ENCODE results near the gene SERPINB2.

The SERPINB2 gene, protein sequence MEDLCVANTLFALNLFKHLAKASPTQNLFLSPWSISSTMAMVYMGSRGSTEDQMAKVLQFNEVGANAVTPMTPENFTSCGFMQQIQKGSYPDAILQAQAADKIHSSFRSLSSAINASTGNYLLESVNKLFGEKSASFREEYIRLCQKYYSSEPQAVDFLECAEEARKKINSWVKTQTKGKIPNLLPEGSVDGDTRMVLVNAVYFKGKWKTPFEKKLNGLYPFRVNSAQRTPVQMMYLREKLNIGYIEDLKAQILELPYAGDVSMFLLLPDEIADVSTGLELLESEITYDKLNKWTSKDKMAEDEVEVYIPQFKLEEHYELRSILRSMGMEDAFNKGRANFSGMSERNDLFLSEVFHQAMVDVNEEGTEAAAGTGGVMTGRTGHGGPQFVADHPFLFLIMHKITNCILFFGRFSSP

DNA sequence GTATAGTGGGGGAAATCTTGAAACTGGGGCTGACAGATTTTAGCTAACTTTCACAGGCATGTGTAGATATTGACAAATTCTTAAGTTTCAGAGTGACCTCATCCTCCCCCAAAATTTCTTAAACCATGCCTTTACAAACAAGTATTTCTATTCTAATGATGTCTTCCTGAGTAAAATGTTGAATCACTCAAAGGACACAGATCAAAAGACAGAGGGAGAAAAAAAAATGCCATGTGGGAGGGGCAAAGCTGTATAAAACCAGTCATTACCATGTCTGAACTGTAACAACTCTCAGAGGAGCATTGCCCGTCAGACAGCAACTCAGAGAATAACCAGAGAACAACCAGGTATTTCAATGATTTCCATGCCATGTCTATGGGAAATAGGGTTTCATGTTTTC, at the start of gene SERPINB2:
Gene SERPINB2, plus strand, starts transcription at position 282 of the 400 bp plus-strand sequence. CDS start 3,740 bp downstream, outside the sequence.
- no peak for DNase-seq

DNA sequence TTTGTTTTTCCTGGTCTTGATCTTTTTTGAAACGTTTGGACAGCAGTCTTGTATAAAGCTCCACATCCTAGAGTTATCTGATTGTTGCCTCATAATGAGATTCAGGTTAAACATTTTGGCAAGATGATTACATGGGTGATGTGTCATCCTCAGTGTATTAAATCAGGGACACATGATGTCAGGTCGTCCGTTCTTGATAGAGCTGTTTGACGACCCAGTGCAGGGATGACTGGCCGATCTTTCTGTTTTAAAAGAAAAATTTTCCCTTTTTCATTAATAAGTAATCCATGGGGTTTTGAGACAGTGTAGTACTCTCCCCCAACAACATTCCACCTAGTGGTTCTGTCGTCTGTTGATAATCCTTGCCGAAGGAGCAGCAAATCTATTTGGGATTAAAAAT, 44.5 kb upstream of the SERPINB2 start:
- DNase-seq: no peak

DNA sequence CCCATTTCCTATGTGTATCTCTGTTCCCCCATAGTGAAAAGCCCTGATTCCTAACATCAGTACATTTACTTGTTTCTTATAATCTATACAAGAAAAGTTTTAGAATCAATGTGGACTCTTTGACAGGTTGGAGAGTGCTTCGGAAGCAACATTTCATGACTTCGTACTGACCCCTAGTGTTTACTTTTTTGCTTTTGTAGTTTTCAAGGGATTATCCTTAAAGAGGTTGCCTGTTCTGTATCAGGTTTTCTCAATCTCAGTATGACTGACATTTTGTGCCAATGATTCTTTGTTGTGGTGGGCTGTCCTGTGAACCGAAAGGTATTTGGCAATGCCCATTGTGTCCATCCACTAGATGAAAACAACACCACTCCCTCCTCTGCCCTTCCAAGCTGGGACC, 43.3 kb upstream of the SERPINB2 start:
- DNase-seq: no peak

DNA sequence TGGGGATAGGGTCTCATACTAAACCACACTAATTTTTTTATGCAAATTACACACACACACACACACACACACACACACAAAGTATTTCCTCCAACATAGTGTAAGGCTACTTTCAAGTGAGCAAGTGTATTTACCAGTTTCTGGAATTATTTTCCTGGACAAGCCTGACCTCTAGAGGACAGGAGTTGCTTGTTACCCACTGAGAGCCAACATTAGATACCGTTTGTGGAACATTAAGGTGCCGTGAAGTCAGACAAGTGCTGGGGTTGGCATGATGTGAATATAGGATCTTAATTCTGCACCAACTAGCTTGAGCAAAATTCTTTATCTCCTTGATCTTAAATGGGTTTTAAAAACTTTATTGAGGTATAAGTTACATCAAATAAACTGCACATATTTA, 39.3 kb upstream of the SERPINB2 start:
- DNase-seq: no peak

DNA sequence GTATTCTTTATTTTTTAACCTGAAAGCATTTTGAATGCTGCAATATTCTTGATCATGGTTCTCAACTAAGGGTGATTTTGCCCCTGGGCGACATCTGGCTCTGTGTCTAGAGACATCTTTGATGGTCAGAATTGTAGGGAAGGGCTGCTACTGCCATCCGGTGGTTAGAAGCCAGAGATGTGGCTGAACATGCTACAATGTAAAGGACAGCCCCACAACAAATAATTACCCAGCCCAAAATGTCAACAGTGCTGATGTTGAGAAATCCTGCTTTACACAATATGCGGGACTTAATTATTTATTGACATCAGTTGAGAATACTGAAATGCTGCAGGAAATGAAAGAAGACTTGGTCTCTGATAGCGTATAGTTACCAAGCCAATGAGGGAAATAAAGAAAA, 37.5 kb upstream of the SERPINB2 start:
- DNase-seq: no peak

DNA sequence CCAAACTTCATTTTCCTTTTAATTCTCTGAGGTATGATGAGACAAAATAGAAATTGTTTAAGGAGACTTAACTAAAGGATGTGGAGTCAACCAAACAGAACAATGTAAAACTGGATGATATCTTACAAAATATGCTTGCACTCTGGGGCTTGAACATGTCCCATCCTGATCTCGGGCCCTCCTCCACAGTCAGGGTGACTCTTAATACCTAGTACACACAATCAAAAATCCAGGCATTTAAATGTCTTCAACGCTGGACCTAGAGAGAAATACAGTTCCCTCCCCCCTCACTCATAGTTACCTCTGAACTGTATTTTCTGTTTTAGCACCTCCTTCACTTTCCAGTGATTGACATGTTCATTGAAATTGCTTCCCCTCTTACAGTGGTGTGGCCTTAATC, 36.9 kb upstream of the SERPINB2 start:
- no peak for DNase-seq

DNA sequence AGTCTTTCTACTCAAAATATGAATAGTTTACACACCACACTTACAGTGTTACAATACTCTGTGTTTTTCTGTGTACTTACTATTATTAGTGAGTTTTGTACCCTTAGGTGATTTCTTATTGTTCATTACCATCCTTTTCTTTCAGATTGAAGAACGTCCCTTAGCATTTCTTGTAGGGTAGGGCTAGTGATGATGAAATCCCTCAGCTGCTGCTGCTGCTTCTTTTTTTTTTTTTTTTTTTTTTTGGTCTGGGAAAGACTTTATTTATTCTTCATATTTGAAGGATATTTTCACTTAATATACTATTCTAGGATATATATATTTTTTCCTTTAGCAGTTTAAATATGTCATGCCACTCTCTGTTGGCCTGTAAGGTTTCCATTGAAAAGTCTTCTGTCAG, 29.0 kb upstream of the SERPINB2 start:
- no peak for DNase-seq

DNA sequence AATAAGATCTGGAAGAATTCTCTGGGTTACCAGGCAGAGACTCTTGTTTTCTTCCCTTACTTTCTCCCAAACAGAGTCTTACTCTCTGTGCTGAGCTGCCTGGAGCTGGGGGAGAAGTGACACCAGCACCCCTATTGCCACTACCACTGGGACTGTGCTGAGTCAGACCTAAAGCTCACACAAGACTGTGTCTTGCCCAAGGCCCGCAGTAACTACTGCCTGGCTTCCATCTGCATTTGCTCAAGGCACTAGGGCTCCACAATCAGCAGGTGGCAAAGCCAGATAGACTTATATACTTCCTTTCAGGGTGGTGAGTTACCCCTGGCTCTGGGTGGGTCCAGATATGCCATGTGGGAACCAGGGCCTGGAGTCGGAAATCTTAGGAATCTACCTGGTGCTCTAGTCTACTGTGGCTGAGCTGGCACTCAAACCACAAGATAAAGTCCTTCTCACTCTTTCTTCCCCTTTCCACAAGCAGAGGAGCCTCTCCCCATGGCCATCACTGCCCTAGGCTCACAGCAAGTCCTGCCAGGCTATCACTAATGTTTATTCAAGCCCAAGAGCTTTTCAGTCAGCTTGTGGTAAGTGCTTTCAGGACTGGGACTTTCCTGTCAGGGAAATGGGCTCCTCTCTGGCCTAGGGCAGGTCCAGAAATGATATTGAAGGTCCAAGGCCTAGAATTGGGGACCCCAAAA, 27.6 kb upstream of the SERPINB2 start:
- no peak for DNase-seq

DNA sequence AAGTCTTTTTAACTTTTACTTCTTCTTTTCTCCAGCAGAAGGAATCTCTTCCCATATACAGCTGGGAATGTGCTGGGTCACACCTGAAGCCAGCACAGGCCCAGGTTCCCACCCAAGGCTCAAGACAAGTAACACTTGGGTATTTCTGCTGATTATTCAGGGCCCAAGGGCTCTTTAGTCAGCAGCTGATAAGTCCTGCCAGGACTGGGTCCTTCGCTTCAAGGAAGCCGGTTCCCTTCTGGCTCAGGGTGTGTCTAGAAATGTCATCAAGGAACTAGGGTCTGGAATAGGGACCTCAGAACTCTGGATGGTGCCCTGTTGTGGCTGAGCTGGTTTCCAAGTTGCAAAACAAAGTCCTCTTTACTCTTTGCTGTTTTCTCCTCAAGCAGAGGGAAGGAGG, 27.0 kb upstream of the SERPINB2 start:
- DNase-seq: no peak

DNA sequence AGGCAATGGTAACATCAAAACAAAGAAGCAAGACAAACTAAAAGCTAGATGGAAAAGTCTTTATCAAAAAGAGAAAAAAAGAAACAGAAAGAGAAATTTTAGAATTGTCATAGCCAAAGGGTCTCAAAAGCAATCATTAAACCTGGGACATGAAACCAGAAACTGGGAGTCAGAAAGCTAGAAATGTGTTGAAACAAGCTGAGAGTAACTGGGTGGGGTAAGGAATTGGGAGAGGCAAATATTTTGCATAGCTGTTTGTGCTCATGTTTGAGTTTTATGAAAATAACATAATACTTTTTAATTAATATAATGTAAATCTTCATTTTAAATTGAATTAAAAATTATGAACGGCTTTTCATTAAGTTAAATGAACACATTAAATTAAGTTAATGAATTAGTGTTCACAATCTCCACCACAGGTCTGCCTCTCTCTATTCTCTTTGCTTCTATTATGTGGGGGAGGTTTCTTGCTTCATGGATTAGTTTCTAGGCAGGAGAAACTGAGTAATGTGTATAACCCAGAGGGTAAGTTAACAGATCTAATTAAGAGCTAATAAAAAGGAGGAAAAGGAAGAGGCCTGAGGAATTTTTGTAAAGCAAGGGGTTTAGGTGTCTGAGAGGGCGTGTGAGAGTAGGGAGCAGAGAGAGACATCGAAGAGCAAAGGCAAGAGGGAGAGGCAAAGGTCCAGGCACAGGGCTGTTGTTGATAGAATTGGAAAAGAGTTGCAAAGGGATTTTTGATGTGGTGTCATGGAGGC, 20.0 kb upstream of the SERPINB2 start:
- no peak for DNase-seq

DNA sequence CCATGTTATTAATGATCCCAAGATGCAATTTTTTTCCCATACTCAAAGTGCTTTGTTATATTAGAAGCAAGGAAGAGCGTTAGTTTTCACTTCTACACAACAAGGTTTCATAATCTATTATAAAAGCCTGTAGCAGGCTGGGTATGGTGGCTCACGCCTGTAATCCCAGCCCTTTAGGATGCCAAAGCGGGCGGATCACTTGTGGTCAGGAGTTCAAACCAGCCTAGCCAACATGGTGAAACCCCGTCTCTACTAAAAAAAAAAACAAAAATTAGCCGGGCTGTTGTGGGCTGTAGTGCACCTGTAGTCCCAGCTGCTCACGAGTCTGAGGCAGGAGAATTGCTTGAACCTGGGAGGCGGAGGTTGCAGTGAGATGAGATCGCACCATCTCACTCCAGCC, 19.0 kb upstream of the SERPINB2 start:
- DNase-seq: no peak

DNA sequence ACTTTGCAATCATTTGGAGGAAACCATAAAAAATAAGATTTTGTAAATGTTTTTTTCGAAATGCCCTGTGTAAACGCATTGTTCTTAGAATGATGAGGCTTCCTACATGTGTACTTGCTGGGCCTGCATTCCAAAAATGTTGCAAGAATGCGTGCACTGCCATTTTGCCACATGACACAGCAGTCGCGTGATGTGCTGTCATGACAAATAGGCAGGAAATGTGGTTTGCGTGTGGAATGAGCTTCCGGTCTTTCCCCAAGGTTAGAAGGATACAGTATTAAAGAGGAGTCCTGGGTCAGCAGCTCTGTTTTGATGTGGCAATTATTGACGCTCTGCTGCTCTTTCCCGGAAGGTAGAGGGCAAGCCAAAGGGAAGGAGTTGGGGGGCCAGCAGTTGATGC, 18.1 kb upstream of the SERPINB2 start:
- no peak for DNase-seq

DNA sequence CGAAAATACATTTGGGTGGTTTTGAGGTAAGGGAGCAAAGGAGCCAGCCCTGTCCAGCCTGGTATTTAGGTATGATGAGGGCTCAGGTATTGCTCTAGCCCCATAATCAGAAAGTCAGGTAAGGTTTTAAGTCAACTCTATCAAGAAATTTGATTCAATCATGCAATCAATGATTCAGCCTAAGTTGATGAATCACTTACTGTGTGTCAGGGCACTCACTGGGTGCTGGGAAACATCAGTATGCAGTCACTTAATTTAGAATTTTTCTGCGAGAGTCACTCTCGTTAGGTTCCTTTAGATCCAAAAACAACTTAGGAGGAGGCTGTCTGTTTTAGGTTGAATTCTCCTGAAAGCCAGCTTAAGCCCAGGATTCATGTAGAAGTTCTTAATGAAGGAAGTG, 17.7 kb upstream of the SERPINB2 start:
- no peak for DNase-seq

DNA sequence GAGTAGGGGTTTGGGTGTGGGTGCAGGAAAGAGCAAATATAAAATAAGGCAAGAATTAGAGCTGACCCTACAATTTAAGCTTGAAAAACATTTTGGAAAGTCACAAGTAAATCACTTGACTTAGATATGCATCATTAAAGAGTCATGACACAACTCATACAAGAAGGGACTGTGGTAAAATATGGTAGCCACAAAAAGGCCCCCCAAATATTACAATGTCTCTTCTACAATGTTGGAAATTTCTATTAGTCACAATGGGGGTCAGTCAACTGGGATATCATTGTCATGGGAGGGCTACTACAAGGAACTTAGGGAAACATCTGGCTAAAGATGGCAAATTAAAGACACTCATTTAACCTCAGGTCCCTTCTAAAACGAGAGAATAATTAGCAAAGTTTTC, 15.7 kb upstream of the SERPINB2 start:
- no peak for DNase-seq

DNA sequence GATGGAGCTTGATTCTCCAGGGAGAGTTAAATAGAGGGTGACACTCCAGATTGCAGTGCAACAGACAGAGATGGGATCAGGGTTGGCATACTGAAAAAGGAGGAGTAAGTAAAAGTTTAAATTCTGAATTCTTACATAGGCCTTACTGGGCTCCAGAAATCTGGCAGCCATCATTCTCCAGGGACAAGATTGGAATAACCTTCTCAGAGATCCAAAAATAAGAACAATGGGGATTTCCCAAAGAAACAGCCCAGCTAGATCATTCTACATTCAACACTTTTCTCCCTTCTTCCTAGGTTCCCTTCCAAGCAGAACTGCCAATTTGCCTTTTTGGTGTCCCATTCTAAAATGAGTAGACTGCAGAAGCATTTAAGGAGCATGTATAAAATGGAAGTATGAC, 14.9 kb upstream of the SERPINB2 start:
- no peak for DNase-seq

DNA sequence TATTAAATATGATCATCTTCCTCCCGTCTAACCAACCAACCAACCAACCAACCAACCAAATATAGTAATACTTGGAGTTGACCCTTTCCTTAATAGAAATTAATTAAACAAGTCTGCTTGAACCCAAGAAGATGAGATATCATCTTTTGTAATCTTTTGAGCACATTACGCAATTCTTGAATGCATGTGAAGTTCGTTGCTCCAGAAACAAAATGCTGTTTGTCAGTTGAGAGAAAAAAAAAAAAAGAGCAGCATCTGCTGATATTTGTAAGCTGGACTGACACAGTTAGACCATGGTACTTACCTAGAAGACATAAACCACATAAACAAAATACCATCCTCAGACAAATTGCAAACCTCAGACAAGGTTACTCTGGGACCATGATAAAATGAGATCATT, 9.2 kb upstream of the SERPINB2 start:
- no peak for DNase-seq

DNA sequence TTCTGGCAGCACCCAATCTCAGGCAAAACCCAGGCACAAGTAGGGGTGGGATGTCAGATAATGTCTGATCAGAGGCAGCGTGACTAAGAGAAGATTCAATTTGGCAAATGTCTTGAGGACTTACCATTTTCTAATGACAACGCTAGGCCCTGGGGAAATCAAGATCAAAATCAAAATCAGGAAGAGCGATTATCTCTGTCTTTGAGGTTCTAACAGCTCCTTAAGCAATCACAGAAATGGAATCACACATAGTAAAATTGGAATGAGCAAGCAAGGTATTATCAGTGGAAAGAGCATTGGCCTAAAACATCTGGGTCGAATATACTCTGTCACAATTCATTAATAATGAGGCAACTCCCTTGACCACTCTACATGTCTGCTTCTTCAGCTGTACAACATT, 8.6 kb upstream of the SERPINB2 start:
- DNase-seq: no peak

DNA sequence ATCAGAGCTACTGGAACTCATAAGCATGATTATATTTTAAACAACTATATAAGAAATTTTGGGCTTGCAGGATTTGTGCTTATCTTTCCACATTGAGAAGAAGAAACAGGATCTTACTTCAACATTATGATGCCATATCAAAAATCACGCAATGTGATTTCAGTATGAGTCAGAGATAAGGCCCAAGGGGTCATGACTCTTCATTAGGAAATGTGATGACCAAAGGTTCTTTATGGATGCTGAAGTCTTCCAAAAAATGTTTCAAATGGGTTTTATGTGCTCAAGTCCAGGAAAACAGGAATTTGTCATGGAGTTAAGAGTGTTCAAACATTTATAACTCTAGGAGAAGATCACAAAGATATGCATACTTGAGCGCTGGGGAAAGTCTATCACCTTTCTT, 7.8 kb upstream of the SERPINB2 start:
- DNase-seq: no peak

DNA sequence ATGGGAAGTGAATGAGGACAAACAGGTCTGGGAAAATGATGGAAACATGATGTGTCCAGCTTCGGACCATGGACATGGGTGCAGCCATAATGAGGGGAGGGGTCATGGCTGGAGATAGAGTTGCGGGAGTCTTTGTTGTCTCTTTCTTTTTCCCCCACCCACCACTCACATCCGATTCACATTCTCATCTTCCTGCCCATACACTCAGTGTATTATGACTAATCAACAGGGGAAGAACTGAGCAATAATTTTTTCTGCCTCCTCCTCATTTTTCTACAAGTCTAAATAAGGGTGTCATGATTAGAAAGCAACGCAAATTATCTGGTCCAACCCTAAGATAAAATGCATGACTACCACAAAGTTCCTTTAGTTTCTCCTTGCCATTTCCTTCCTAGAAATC, 5.7 kb upstream of the SERPINB2 start:
- DNase-seq: no peak

DNA sequence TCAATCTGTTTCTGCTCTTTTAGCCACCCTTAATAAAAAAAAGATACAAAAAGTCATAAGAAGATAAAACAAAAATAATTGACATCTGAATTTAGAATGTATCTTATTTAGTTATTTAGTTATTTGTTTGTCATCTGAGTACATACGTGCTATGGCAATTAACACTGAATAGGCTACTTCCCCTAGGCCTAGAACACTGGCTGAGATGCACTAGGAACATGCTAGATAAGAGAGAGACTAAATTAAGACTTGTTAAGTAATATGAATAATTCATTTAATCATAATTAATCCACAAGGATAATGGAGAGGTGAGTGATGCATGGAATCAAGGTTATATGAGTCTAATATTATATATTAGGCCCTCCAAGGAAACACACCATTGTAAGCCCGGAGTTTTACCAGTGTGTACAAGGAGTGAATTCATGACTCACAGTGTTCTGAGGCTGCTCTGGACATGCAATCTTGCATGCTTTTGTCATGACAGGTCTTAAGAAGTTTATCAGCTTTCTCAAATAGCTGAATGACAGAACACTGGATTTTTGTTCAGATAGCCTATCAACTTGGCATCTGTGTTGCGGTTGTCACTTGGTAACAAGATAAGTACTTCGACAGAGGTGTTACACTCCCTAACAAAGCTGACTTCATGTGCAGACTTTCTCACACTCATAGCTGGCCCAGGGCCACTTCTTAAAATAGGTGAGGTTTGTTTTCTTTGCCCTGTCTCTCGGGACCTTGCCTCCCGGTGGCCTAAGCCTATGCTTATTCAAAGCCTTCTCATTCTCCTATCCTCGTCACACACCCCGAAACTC, 5.0 kb upstream of the SERPINB2 start:
- no peak for DNase-seq

DNA sequence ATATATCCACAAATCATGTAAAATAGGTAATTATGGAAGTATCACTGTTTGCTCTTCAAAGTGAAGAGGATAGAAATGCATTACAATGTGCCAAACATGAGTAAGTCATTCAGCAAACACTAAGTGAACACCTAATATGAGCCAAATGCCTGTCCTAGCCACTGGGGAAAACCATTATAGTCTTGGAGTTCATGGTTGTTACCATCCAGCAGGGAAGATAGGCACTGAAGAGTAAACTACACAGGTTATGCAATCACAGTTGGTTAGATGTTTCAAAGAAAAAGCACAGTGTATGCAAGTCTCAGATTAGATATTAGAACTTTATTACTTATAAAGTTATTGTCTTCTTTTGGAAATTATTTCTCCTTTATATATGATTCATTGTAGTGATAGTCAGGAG, 3.9 kb upstream of the SERPINB2 start:
- DNase-seq: no peak

DNA sequence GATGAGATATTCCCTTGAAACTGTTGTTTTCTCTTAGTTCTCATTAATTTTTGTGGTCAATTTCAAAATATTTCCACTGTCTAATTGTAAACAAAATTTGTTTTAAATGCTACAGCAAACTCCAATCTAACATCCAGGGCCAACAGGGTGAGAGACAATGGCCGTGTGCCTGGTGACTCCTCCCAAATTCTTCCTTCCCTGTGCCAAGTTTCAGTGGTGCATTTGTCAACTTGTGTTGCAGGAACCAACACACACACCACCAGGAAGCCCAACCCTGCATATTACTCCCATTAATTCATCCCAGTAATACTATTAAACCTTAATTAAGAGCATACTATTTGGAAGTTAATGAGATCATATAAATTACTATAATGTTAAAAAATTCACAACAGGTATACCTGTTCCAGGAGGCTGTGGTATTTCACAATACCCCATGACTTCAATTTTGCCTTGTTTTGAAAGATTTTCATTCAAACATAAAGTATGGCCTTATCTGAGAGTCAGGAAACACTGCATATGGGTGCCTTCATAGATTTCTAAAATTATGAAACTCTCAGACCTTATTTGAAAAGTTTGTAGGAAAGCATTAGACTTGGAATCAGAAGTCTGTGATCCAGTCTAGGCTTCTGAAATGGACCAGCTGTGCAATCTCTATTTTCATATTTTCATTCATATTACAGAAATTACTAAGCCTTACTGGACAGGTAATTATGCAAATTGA, 1.1 kb downstream of the SERPINB2 start:
- no peak for DNase-seq

All from CD4-positive, alpha-beta T cell treated with Interleukin-4 for 4 hours (primary cell).